KOPT-K1 (cell line): ENCODE measurements around the gene SPRED1.
"Not testable (repeated sequence)": the region's sequence is repeated elsewhere in the genome, so short reads cannot be mapped to it uniquely, and the experiment has no call there.

ENCODE experiments used
- H3K27ac ChIP-seq: fragments of 200-600 bp; sonication (generic); 2 replicates; pipeline ENCODE4 v1.5.1; 2016; ENCODE audit warnings: antibody characterized with exemption, mild to moderate bottlenecking, low read depth, low read length; ENCODE audit not compliant: poor library complexity, severe bottlenecking
- H3K36me3 ChIP-seq: fragments of 200-600 bp; sonication (generic); 2 replicates; pipeline ENCODE4 v1.5.1; 2017; ENCODE audit warnings: antibody characterized with exemption, mild to moderate bottlenecking, low read length, moderate library complexity; ENCODE audit not compliant: insufficient read depth
- H3K9me3 ChIP-seq: fragments of 200-600 bp; sonication (generic); 2 replicates; pipeline ENCODE4 v1.5.1; 2017; ENCODE audit warnings: antibody characterized with exemption, low read length, mild to moderate bottlenecking; ENCODE audit not compliant: insufficient read depth, poor library complexity, severe bottlenecking

The SPRED1 gene

DNA sequence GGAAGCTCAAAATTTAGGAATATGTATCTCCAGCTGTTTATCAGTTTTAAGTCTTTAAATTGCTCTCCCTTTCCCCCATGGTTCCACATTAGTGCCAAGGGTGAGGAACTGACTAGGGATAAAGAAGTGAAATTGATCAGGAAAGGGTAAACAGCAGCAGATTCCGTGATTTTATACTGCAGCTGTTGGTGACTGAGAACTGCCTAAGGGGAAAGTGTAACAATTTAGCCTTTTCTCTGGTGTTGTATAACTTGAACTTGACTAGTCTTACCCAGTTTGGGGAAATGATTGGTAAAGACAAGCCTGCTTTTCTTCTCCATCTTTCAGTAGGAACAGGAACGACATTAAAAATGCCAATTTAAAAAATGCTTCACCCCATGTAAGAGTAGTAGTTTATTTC lies 5.0 kb downstream of the SPRED1 start:
- Histone ChIP-seq H3K36me3 (no peaks in the 10 kb centered on the region), H3K27ac (no peak overlapping the region), H3K9me3 (no peaks in the 10 kb centered on the region)

- Histone ChIP-seq H3K27ac (no peak overlapping the region), H3K9me3 (no peaks in the 10 kb centered on the region), H3K36me3 (no peaks in the 10 kb centered on the region)
These were observed 6.5 kb downstream of the SPRED1 start for GRCh38 chr15:38259134-38259533.

DNA sequence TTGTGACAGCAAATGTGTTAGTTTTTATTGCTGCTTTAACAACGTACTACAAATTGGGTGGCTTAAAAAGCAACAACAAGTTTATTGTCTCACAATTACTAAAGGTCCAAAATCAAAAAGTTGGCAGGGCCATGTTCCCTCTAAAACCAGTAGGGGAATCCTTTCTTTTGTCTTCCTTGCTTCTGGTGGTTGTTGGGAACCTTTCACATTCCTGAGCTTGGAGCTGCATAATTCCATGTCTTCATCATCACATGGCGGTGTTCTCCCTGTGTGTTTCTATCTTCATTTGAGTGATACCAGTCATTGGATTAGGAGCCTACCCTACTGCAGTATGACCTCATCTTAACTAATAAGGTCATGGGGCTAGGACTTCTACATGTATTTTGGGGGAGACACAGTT lies 7.4 kb downstream of the SPRED1 start:
- Histone ChIP-seq H3K9me3 (no peaks in the 10 kb centered on the region), H3K27ac (no peak overlapping the region), H3K36me3 (no peaks in the 10 kb centered on the region)

DNA sequence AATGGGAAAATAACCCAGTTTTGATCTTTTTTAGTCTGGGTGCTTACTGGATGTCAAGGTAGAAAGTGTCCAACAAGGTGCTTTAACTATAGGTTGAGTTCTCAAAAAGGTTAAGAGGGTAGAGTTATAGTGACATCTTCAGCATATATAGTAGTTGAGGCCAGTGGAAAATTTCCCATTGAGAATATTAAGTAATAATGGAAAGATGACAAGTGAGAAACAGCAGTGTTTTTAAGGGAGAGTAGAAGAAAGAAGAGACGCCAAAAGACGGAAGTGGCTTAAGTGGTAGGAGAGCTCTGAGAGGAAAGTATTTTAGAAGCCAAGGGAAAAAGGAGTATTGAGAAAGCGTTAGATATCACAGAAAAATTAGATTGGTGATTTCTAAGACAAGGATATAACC lies 10.6 kb downstream of the SPRED1 start:
- Histone ChIP-seq H3K9me3 (no peaks in the 10 kb centered on the region), H3K27ac (no peak overlapping the region), H3K36me3 (no peaks in the 10 kb centered on the region)

DNA sequence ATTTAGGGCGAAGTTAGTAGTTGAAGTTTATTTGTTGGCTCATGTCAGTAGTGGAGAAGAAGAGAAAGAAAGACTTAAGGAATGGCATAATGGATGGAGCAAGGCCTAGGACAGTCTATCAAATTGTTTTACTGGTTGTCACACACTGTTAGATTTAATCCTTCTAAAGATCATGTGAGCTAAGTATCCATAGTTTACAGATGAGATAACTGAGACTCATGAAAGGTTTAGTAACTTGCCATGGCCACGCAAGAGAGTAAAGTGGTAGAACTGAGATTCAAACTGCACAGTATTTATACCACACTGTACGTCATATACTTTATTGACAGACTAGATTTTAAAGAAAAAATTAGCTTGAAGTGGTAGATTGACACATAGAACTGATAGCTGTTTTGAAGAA lies 11.4 kb downstream of the SPRED1 start:
- no peak overlapping the region for H3K27ac ChIP-seq
- H3K36me3 ChIP-seq, result no peaks in the 10 kb centered on the region
- H3K9me3 ChIP-seq, result no peaks in the 10 kb centered on the region

DNA sequence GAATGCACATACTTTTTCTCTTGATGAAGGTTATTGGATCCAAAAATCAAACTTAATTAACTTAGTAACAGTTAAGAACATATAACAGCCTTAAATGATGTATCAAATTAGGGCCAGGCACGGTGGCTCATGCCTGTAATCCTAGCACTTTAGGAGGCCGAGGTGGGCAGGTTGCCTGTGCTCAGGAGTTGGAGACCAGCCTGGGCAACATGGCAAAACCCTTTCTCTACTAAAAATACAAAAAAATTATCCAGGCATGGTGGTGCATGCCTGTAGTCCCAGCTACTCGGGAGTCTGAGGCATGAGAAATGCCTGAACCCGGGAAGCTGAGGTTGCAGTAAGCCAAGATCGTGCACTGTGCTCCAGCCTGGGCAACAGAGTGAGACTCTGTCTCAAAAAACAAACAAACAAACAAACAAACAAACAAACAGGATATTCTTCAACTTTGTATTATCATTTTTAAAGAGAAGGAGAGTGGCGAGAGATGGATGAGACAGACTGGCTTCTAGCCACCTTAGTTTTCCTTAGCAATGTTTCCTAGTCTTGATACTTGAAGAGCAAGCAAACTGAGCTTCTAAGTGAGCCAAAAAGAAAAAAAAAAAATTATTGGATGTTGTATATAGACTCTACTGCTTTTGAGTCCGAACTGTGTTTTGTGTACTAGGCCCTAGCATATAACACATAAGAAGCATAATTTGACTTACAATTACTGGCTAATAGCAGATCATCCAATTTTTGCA lies 13.8 kb downstream of the SPRED1 start:
- no peaks in the 10 kb centered on the region for H3K36me3 ChIP-seq
- H3K27ac ChIP-seq, result no peak overlapping the region
- H3K9me3 ChIP-seq, result no peaks in the 10 kb centered on the region

DNA sequence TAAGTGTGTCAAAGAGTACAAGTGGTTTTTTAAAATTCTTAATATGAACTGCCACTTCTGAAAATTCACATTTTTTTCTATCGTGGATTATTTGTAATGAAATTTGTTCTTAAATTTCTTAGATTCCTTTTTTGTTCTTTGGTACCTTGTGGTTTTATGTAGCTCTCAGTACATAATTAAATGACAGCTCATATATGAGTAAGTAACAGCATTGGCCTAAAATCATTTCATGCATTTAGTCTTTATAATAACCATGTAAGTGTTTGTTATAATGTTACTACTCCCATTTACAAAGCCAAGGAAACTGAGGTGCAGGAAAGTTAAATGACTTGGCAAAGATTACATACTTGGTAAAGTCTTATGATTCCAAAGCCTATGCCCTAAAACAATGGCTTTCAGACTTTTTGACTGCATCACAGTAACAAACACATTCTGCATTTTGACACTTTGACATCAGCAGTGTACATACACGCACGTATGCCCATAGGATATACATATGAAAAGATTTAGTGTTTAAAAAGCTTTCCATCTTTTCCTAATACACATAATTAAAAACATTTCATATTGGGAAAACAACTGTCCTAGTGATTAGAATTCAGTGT lies 14.9 kb downstream of the SPRED1 start:
- H3K27ac ChIP-seq, result no peak overlapping the region
- no peaks in the 10 kb centered on the region for H3K9me3 ChIP-seq
- H3K36me3 ChIP-seq, result no peaks in the 10 kb centered on the region

GRCh38 chr15:38271144-38271543 lies 18.5 kb downstream of the SPRED1 start:
- Histone ChIP-seq H3K36me3 (no peaks in the 10 kb centered on the region), H3K9me3 (no peaks in the 10 kb centered on the region), H3K27ac (no peak overlapping the region)

- Histone ChIP-seq H3K9me3 (no peaks in the 10 kb centered on the region), H3K27ac (no peak overlapping the region), H3K36me3 (no peaks in the 10 kb centered on the region)
These were observed 19.3 kb downstream of the SPRED1 start for GRCh38 chr15:38271895-38272294.

DNA sequence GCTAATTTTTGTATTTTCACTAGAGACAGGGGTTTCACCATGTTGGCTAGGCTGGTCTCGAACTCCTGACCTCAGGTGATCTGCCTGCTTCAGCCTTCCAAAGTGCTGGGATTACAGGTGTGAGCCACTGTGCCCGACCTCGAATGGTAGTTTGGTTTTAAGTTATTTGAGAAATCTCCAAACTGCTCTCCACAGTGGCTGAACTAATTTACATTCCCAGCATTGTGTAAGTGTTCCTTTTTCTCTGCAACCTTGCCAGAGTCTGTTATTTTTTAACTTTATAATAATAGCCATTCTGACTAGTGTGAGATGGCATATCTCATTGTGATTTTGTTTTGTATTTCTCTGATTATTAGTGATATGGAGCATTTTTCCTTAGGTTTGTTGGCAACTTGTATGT lies 19.8 kb downstream of the SPRED1 start:
- H3K9me3 ChIP-seq, H3K27ac ChIP-seq, H3K36me3 ChIP-seq: not testable (repeated sequence)

GRCh38 chr15:38274135-38274534 lies 21.5 kb downstream of the SPRED1 start:
- Histone ChIP-seq H3K9me3 (no peaks in the 10 kb centered on the region), H3K27ac (no peak overlapping the region), H3K36me3 (no peaks in the 10 kb centered on the region)

- Histone ChIP-seq H3K9me3 (no peaks in the 10 kb centered on the region), H3K36me3 (no peaks in the 10 kb centered on the region), H3K27ac (no peak overlapping the region)
These were observed 23.3 kb downstream of the SPRED1 start for GRCh38 chr15:38275959-38276358.

- H3K36me3 ChIP-seq, H3K9me3 ChIP-seq, H3K27ac ChIP-seq: not testable (repeated sequence)
These were observed 24.6 kb downstream of the SPRED1 start for GRCh38 chr15:38277281-38277680.

GRCh38 chr15:38281031-38281430 lies 28.4 kb downstream of the SPRED1 start:
- Histone ChIP-seq H3K27ac (no peak overlapping the region), H3K36me3 (no peaks in the 10 kb centered on the region), H3K9me3 (no peaks in the 10 kb centered on the region)

- Histone ChIP-seq H3K27ac (no peak overlapping the region), H3K9me3 (no peaks in the 10 kb centered on the region), H3K36me3 (no peaks in the 10 kb centered on the region)
These were observed 30.4 kb downstream of the SPRED1 start for GRCh38 chr15:38283010-38283409.

DNA sequence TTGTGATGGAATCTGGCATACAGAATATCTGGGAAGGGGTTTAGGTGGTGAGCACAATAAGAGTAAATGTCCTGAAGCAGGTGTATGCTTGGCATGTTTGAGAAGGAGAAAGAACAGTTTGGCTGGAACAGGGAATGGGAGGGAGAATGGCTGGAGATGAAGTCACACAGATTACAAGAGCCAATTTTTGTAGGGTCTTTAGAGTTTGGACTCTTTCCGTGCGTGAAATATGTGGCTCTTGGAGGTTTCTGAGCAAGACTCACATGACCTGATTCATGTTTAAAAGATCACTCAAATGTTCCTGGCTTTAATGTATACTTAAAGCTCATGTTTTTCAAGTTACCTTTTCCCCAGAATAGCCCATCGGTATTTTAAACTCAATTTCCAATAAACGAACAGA lies 32.8 kb downstream of the SPRED1 start:
- Histone ChIP-seq H3K27ac (no peak overlapping the region), H3K36me3 (no peaks in the 10 kb centered on the region), H3K9me3 (peaks cover 2% of the 10 kb centered on the region)
